ENCODE measurements around the gene MPV17L2.

DNA sequence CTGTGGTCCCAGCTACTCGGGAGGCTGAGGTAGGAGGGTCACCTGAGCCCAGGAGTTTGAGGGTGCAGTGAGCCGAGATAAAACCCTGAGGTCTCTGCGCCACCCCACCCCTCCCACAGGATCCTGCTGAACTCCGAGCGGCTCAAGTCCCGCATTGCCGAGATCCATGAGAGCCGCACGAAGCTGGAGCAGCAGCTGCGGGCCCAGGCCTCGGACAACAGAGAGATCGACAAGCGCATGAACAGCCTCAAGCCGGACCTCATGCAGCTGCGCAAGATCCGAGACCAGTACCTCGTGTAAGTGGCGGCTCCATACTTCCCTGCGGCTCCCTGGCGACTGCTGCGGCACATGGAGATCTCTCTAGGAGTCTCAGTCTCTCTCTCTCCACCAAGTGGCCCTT lies 26.0 kb upstream of the MPV17L2 start:
- TF ChIP-seq, protein P1, sequence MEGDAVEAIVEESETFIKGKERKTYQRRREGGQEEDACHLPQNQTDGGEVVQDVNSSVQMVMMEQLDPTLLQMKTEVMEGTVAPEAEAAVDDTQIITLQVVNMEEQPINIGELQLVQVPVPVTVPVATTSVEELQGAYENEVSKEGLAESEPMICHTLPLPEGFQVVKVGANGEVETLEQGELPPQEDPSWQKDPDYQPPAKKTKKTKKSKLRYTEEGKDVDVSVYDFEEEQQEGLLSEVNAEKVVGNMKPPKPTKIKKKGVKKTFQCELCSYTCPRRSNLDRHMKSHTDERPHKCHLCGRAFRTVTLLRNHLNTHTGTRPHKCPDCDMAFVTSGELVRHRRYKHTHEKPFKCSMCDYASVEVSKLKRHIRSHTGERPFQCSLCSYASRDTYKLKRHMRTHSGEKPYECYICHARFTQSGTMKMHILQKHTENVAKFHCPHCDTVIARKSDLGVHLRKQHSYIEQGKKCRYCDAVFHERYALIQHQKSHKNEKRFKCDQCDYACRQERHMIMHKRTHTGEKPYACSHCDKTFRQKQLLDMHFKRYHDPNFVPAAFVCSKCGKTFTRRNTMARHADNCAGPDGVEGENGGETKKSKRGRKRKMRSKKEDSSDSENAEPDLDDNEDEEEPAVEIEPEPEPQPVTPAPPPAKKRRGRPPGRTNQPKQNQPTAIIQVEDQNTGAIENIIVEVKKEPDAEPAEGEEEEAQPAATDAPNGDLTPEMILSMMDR (IDR thresholded peaks at IDR 0.05) = no peak
- no peak for TF ChIP-seq ZFX (IDR thresholded peaks at IDR 0.05; ENCODE audit: borderline replicate concordance)

All from 22Rv1 (cell line).